ENCODE measurements around the gene NLN. TPM values are rescaled to one million over a fixed set of nuclear protein-coding genes. Genes with fewer than 3 reads are reported as not detected.

Gene NLN
- total RNA-seq, 1 donor from 2014 or later, result 12.4 TPM

- DNase-seq, result no peak
- Histone ChIP-seq H3K27ac (replicated peaks) (no peak overlapping the region), H3K4me1 (peaks cover 10% of the 10 kb centered on the region), H3K27me3 (ENCODE audit: low read depth) (no peaks in the 10 kb centered on the region), H3K4me3 (no peak overlapping the region), H3K36me3 (no peaks in the 10 kb centered on the region), H3K9me3 (replicated peaks) (no peaks in the 10 kb centered on the region)
- intact Hi-C loops (cut with micrococcal nuclease), result no loop called here
- TF ChIP-seq CTCF (IDR thresholded peaks at IDR 0.05; ENCODE audit: borderline replicate concordance), result no peak
Observed at GRCh38 chr5:65799857-65800256, 77.9 kb downstream of the NLN start.

- Histone ChIP-seq H3K36me3 (no peaks in the 10 kb centered on the region), H3K27ac (replicated peaks) (no peak overlapping the region), H3K27me3 (ENCODE audit: low read depth) (no peaks in the 10 kb centered on the region), H3K4me3 (no peak overlapping the region), H3K9me3 (replicated peaks) (no peaks in the 10 kb centered on the region), H3K4me1 (peaks cover 10% of the 10 kb centered on the region)
- DNase-seq, result no peak
- intact Hi-C loops (cut with micrococcal nuclease), result no loop called here
- TF ChIP-seq CTCF (IDR thresholded peaks at IDR 0.05; ENCODE audit: borderline replicate concordance), result no peak
Observed at GRCh38 chr5:65800775-65801174, 78.8 kb downstream of the NLN start.

- H3K27ac ChIP-seq (replicated peaks), result no peak overlapping the region
- intact Hi-C loops (cut with micrococcal nuclease), result no loop called here
Observed at GRCh38 chr5:65801352-65801783, 79.4 kb downstream of the NLN start.

GRCh38 chr5:65802080-65802479, 80.1 kb downstream of the NLN start:
- no peaks in the 10 kb centered on the region for H3K36me3 ChIP-seq
- no peaks in the 10 kb centered on the region for H3K27me3 ChIP-seq (ENCODE audit: low read depth)
- TF ChIP-seq CTCF (IDR thresholded peaks at IDR 0.05; ENCODE audit: borderline replicate concordance), result no peak
- H3K9me3 ChIP-seq (replicated peaks), result no peaks in the 10 kb centered on the region
- no peak overlapping the region for H3K4me3 ChIP-seq
- H3K4me1 ChIP-seq, result peaks cover 10% of the 10 kb centered on the region
- intact Hi-C loops (cut with micrococcal nuclease), result no loop called here
- no peak for DNase-seq
- H3K27ac ChIP-seq (replicated peaks), result no peak overlapping the region

More at GRCh38 chr5:65801352-65801783, 79.4 kb downstream of the NLN start:
- peaks cover 10% of the 10 kb centered on the region for H3K4me1 ChIP-seq
- H3K4me3 ChIP-seq, result no peak overlapping the region
- H3K36me3 ChIP-seq, result no peaks in the 10 kb centered on the region
- no peaks in the 10 kb centered on the region for H3K9me3 ChIP-seq (replicated peaks)
- no peak for DNase-seq
- H3K27me3 ChIP-seq (ENCODE audit: low read depth), result no peaks in the 10 kb centered on the region
- no peak for TF ChIP-seq CTCF (IDR thresholded peaks at IDR 0.05; ENCODE audit: borderline replicate concordance)

- no peak overlapping the region for H3K27ac ChIP-seq (replicated peaks)
- intact Hi-C loops (cut with micrococcal nuclease), result no loop called here
Observed at GRCh38 chr5:65802820-65803219, 80.8 kb downstream of the NLN start.

More at GRCh38 chr5:65802820-65803219, 80.8 kb downstream of the NLN start:
- H3K4me1 ChIP-seq, result peaks cover 10% of the 10 kb centered on the region
- H3K9me3 ChIP-seq (replicated peaks), result no peaks in the 10 kb centered on the region
- H3K36me3 ChIP-seq, result no peaks in the 10 kb centered on the region
- DNase-seq, result no peak
- no peak overlapping the region for H3K4me3 ChIP-seq
- no peak for TF ChIP-seq CTCF (IDR thresholded peaks at IDR 0.05; ENCODE audit: borderline replicate concordance)
- H3K27me3 ChIP-seq (ENCODE audit: low read depth), result no peaks in the 10 kb centered on the region
